KMS-11 (cell line): ENCODE data around the gene ANKRD27.
"Not testable (repeated sequence)": the region's sequence is repeated elsewhere in the genome, so short reads cannot be mapped to it uniquely, and the experiment has no call there.

Experiments used
- H2AFZ ChIP-seq: fragments of 200-600 bp; sonication (generic); 2 replicates; pipeline ENCODE4 v1.6.1; 2016; ENCODE audit warnings: antibody characterized with exemption, mixed run types, low read depth
- H3K27ac ChIP-seq: fragments of 200-600 bp; sonication (generic); 2 replicates; pipeline ENCODE4 v1.6.1; 2016; ENCODE audit warnings: mild to moderate bottlenecking, mixed run types
- H3K27me3 ChIP-seq: fragments of 200-600 bp; sonication (generic); 2 replicates; pipeline ENCODE4 v1.6.1; 2017; ENCODE audit warnings: mild to moderate bottlenecking, low read depth, mixed run types, moderate library complexity; ENCODE audit not compliant: insufficient read depth
- H3K36me3 ChIP-seq: fragments of 200-600 bp; sonication (generic); 2 replicates; pipeline ENCODE4 v1.6.1; 2017; ENCODE audit warnings: mild to moderate bottlenecking, mixed run types; ENCODE audit not compliant: insufficient read depth
- H3K4me1 ChIP-seq: fragments of 200-600 bp; sonication (generic); 2 replicates; pipeline ENCODE4 v1.6.1; 2016; ENCODE audit warnings: mild to moderate bottlenecking, low read depth, mixed run types; ENCODE audit not compliant: poor library complexity, severe bottlenecking
- H3K4me2 ChIP-seq: fragments of 200-600 bp; sonication (generic); 2 replicates; pipeline ENCODE4 v1.7.0; 2016; ENCODE audit warnings: mild to moderate bottlenecking, mixed run types
- H3K4me3 ChIP-seq: fragments of 200-600 bp; sonication (generic); IDR thresholded peaks from 2 replicates; pipeline ENCODE4 v1.6.1; 2017; ENCODE audit warnings: low read depth, low read length, mixed read lengths; ENCODE audit not compliant: insufficient read depth
- H3K79me2 ChIP-seq: fragments of 200-600 bp; sonication (generic); 2 replicates; pipeline ENCODE4 v1.6.1; 2016; ENCODE audit warnings: low read depth, mixed run types; ENCODE audit not compliant: insufficient read depth
- H3K9ac ChIP-seq: fragments of 200-600 bp; sonication (generic); 2 replicates; pipeline ENCODE4 v1.6.1; 2016; ENCODE audit warnings: mild to moderate bottlenecking, mixed run types
- H4K20me1 ChIP-seq: fragments of 200-600 bp; sonication (generic); 2 replicates; pipeline ENCODE4 v1.6.1; 2016; ENCODE audit warnings: mild to moderate bottlenecking, mixed run types; ENCODE audit not compliant: insufficient read depth
- CTCF ChIP-seq: fragments of 200-600 bp; sonication (generic); conservative IDR thresholded peaks from 2 replicates; pipeline ENCODE4 v1.6.1; 2017; ENCODE audit warnings: low read depth, mild to moderate bottlenecking, antibody characterized with exemption, low read length, moderate library complexity, mixed read lengths

Gene ANKRD27

DNA sequence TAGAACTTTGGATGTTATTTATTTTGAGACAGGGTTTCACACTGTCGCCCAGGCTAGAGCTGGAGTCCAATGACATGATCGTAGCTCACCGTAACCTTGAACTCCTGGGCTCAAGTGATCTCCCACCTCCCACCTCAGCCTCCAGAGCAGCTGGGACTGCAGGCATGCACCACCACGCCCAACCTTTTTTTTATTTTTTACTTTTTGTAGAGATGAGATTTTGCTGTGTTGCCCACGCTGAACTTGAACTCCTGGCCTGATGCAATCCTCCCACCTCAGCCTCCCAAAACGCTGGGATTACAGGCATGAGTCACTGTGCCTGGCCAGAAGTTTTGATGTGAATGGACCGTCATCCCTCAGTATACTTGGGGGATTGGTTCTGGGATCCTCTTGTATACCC is 13.7 kb downstream of the ANKRD27 start:
- H3K27me3 ChIP-seq: no peaks in the 10 kb centered on the region
- no peak overlapping the region for H3K4me3 ChIP-seq
- H3K4me2 ChIP-seq: no peak overlapping the region
- peaks cover 3% of the 10 kb centered on the region; the same call in 1 of the 2 replicates for H3K36me3 ChIP-seq
- H2AFZ ChIP-seq: no peak overlapping the region
- peaks cover 12% of the 10 kb centered on the region for H3K4me1 ChIP-seq
- H3K79me2 ChIP-seq: peaks cover 95% of the 10 kb centered on the region
- H3K27ac ChIP-seq: no peak overlapping the region
- peaks cover 34% of the 10 kb centered on the region for H4K20me1 ChIP-seq
- no peak for TF ChIP-seq CTCF
- no peak overlapping the region for H3K9ac ChIP-seq

DNA sequence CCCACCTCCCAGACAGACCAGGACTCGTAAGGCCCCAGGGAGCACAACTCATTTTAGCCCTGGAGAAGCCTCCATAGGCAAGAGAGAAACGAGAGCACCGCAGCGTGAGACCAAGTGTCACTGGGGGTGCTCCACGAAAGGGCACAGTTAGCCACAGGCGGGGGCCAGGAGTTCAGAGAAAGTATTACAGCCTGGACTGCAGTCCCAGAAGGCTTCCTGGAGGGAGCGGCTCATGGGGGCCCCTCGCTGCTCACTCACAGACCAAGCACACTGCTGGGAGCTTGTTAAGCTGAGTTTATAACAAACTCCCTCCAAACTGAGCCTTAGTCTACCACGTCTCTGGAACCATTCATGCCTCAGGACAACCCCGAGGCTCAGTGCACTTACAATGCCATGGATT is 16.5 kb downstream of the ANKRD27 start:
- no peaks in the 10 kb centered on the region for H3K27me3 ChIP-seq
- no peak overlapping the region for H3K9ac ChIP-seq
- no peak for TF ChIP-seq CTCF
- peaks cover 44% of the 10 kb centered on the region for H4K20me1 ChIP-seq
- H3K4me2 ChIP-seq: no peak overlapping the region
- no peak overlapping the region for H3K4me3 ChIP-seq
- H3K4me1 ChIP-seq: peaks cover 12% of the 10 kb centered on the region
- H3K36me3 ChIP-seq: peaks cover 13% of the 10 kb centered on the region; the same call in 1 of the 2 replicates
- no peak overlapping the region for H3K27ac ChIP-seq
- peaks cover 93% of the 10 kb centered on the region for H3K79me2 ChIP-seq
- no peak overlapping the region for H2AFZ ChIP-seq

DNA sequence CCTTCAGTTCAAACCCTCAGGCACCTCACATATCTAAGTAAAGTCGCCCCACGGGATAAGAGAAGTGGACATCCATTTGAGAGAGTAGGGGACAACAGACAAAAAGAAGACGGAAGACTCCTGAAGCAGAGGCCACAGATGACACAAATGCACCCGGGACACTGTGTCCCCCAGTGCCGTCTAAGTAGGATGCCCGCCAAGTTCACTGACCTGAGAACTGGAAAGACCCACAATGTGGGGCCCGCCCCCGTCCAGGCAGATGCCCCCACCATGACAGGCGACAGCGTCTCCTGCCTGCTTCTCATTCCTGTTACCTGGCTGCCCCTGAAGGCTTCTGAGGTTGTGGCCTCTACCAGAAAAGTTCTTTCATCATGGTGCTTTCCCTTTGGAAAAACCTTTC is 16.9 kb downstream of the ANKRD27 start:
- no peak overlapping the region for H3K9ac ChIP-seq
- H2AFZ ChIP-seq: no peak overlapping the region
- H3K4me2 ChIP-seq: no peak overlapping the region
- no peak for TF ChIP-seq CTCF
- H3K4me3 ChIP-seq: no peak overlapping the region
- H3K4me1 ChIP-seq: peaks cover 12% of the 10 kb centered on the region
- no peaks in the 10 kb centered on the region for H3K27me3 ChIP-seq
- H3K27ac ChIP-seq: no peak overlapping the region
- peaks cover 13% of the 10 kb centered on the region; the same call in 1 of the 2 replicates for H3K36me3 ChIP-seq
- peaks cover 40% of the 10 kb centered on the region for H4K20me1 ChIP-seq
- H3K79me2 ChIP-seq: peaks cover 89% of the 10 kb centered on the region

DNA sequence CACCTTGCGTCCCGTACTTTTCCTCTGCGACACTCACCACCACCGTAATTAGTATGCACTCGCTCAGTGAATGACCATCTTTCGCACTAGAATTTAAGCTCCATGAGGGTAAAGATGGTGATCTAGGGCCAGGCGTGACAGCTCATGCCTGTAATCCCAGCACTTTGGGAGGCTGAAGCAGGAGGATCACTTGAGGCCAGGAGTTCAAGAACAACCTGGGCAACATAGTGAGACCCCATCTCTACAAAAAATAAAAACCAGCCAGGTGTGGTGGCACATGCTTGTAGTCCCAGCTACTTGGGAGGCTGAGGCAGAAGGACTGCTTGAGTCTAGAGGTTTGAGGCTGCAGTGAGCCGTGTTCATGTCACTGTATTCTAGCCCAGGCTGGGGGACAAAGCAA is 18.6 kb downstream of the ANKRD27 start:
- H3K4me1 ChIP-seq, H3K27me3 ChIP-seq, H3K27ac ChIP-seq, H3K4me2 ChIP-seq, H2AFZ ChIP-seq, H3K9ac ChIP-seq, H3K4me3 ChIP-seq: not testable (repeated sequence)
- Histone ChIP-seq H4K20me1 (peaks cover 24% of the 10 kb centered on the region), H3K79me2 (peaks cover 89% of the 10 kb centered on the region), H3K36me3 (peaks cover 13% of the 10 kb centered on the region; the same call in 1 of the 2 replicates)

GRCh38 chr19:32653599-32653915 is 21.4 kb downstream of the ANKRD27 start:
- no peak overlapping the region for H2AFZ ChIP-seq
- no peak overlapping the region for H3K4me3 ChIP-seq
- no peak overlapping the region for H3K27ac ChIP-seq
- H3K4me2 ChIP-seq: no peak overlapping the region
- TF ChIP-seq CTCF: no peak
- peaks cover 64% of the 10 kb centered on the region for H3K79me2 ChIP-seq
- H4K20me1 ChIP-seq: peaks cover 11% of the 10 kb centered on the region
- H3K36me3 ChIP-seq: peaks cover 15% of the 10 kb centered on the region; the same call in 1 of the 2 replicates
- H3K27me3 ChIP-seq: no peaks in the 10 kb centered on the region
- H3K4me1 ChIP-seq: no peaks in the 10 kb centered on the region
- H3K9ac ChIP-seq: no peak overlapping the region
